HepG2 (cell line): ENCODE data around the gene GPC6. TPM values are rescaled to one million over a fixed set of nuclear protein-coding genes. Genes with fewer than 3 reads are reported as not detected.

Experiments
- ATAC-seq: fragments of 200-7000 bp; cut with Tn5 transposase; 3 replicates; pipeline ENCODE4 v1.9.1; 2020; ENCODE audit warnings: mild to moderate bottlenecking, moderate library complexity
- BruUV-seq: library from RNA; stranded (reverse); fragments of 400-500 nt; replicated peaks from 2 replicates; lab custom pipeline; 2021; lab: Mats Ljungman, UMichigan
- CTCF ChIA-PET: fragments of 300-600 bp; formaldehyde crosslinking; extraction: SDS; loops from one replicate; lab custom pipeline; 2021; ENCODE audit warnings: low total read pairs, inconsistent platforms, low intra/inter-chr PET ratio; lab: Yijun Ruan, JAX
- POLR2A ChIA-PET: fragments of 350-600 bp; sonication (Branson Sonifier 250); formaldehyde crosslinking; loops from one replicate; lab custom pipeline; 2020; ENCODE audit warnings: antibody characterized with exemption, inconsistent platforms; lab: Yijun Ruan, JAX
- DNase-seq: peaks from one replicate; pipeline ENCODE4 v3.0.0-alpha.2; 2015; ENCODE audit warnings: low spot score
- FAIRE-seq: peaks from 3 replicates; lab custom pipeline; 2011; peaks lifted over from hg19 to GRCh38; lab: Jason Lieb, UNC
- H2AFZ ChIP-seq: one replicate; pipeline ENCODE4 v1.6.1; 2011; ENCODE audit warnings: low read length, inconsistent platforms
- H3K27ac ChIP-seq: fragments of 300-600 bp; 3 replicates; pipeline ENCODE4 v1.8.0; 2011; ENCODE audit warnings: mixed run types, mild to moderate bottlenecking, mixed read lengths, low read length, inconsistent platforms; ENCODE audit not compliant: insufficient read depth; ENCODE audit errors: extremely low read length
- H3K27me3 ChIP-seq, 2 experiments: fragments of 200-600 bp in 1 of 2; 2 replicates in 1 of 2; 3 replicates in 1 of 2; pipeline versions ENCODE4 v1.6.0 to v1.8.0; 2011; ENCODE audit warnings: low read length in 2 of 2, mild to moderate bottlenecking in 2 of 2, moderate library complexity in 2 of 2, inconsistent platforms in 1 of 2; ENCODE audit not compliant: insufficient read depth in 2 of 2, control insufficient read depth in 1 of 2
- H3K36me3 ChIP-seq, 2 experiments: fragments of 200-600 bp in 1 of 2; replicated peaks in 1 of 2; 2 replicates in 1 of 2; 3 replicates in 1 of 2; pipeline versions ENCODE4 v1.5.1 to v1.8.0; 2011; ENCODE audit warnings: low read length in 2 of 2, inconsistent platforms in 1 of 2; ENCODE audit not compliant: insufficient read depth in 2 of 2, control insufficient read depth in 1 of 2
- H3K4me1 ChIP-seq: 2 replicates; pipeline ENCODE4 v1.5.1; 2012; ENCODE audit warnings: low read length, inconsistent platforms; ENCODE audit not compliant: insufficient read depth
- H3K4me2 ChIP-seq: 2 replicates; pipeline ENCODE4 v1.6.0; 2011; ENCODE audit warnings: low read depth, low read length, inconsistent platforms
- H3K4me3 ChIP-seq, 3 experiments: fragments of 200-600 bp in 1 of 3; sonication (generic), shearing (Covaris generic) in 1 of 3; replicated peaks in 1 of 3; 2 replicates each; pipeline ENCODE4 v1.5.1; 2011 to 2016; ENCODE audit warnings: low read length in 3 of 3, inconsistent platforms in 2 of 3, low read depth in 2 of 3, mild to moderate bottlenecking in 2 of 3, control low read depth in 1 of 3, mixed read lengths in 1 of 3; ENCODE audit not compliant: insufficient read depth in 1 of 3
- H3K79me2 ChIP-seq: one replicate; pipeline ENCODE4 v1.6.1; 2011; ENCODE audit warnings: low read length, inconsistent platforms; ENCODE audit not compliant: insufficient read depth
- H3K9ac ChIP-seq: 2 replicates; pipeline ENCODE4 v1.6.0; 2011; ENCODE audit warnings: mild to moderate bottlenecking, low read depth, low read length, inconsistent platforms; ENCODE audit not compliant: insufficient read depth
- H3K9me3 ChIP-seq: 2 replicates; pipeline ENCODE4 v1.5.1; 2012; ENCODE audit warnings: mild to moderate bottlenecking, low read length
- H4K20me1 ChIP-seq: 2 replicates; pipeline ENCODE4 v1.6.0; 2011; ENCODE audit warnings: inconsistent platforms, mild to moderate bottlenecking, low read length, moderate library complexity; ENCODE audit not compliant: insufficient read depth
- BCLAF1 ChIP-seq: fragments of 450-650 bp; IDR thresholded peaks from 2 replicates; pipeline ENCODE4 v1.6.1; 2017; ENCODE audit warnings: mild to moderate bottlenecking
- BHLHE40 ChIP-seq: IDR thresholded peaks from 2 replicates; pipeline ENCODE4 v1.6.1; 2011; ENCODE audit warnings: low read length, improper control_type of control experiment
- FOXC1 ChIP-seq: sonication (generic); formaldehyde crosslinking; IDR thresholded peaks from 2 replicates; pipeline ENCODE4 v1.8.0; 2022; ENCODE audit warnings: mild to moderate bottlenecking, missing genetic modification reagents, borderline replicate concordance
- FOXK2 ChIP-seq: fragments of 450-650 bp; IDR thresholded peaks from 2 replicates; pipeline ENCODE4 v1.6.1; 2016
- HMG20A ChIP-seq: IDR thresholded peaks from 2 replicates; pipeline ENCODE4 v1.6.1; 2016; ENCODE audit warnings: borderline replicate concordance
- HOMEZ ChIP-seq: IDR thresholded peaks from 2 replicates; pipeline ENCODE4 v1.6.1; 2016; ENCODE audit warnings: low read depth
- MTA1 ChIP-seq: sonication (generic); formaldehyde crosslinking; IDR thresholded peaks from 2 replicates; pipeline ENCODE4 v1.4.0; 2020; ENCODE audit warnings: missing genetic modification reagents, mild to moderate bottlenecking, borderline replicate concordance
- NCOA2 ChIP-seq: sonication (generic); formaldehyde crosslinking; IDR thresholded peaks from 2 replicates; pipeline ENCODE4 v1.8.0; 2022; ENCODE audit warnings: inconsistent platforms
- PRDM15 ChIP-seq: sonication (generic); formaldehyde crosslinking; IDR thresholded peaks from 2 replicates; pipeline ENCODE4 v1.4.0; 2020; ENCODE audit warnings: missing genetic modification reagents
- SAFB2 ChIP-seq: sonication (generic); formaldehyde crosslinking; IDR thresholded peaks from 2 replicates; pipeline ENCODE4 v1.5.1; 2020; ENCODE audit warnings: missing genetic modification reagents, low read depth, mild to moderate bottlenecking, borderline replicate concordance
- TCF7L2 ChIP-seq: IDR thresholded peaks from 2 replicates; pipeline ENCODE4 v1.6.1; 2011; ENCODE audit warnings: mild to moderate bottlenecking, low read depth, low read length, moderate library complexity
- ZFY ChIP-seq: sonication (generic); formaldehyde crosslinking; IDR thresholded peaks from 2 replicates; pipeline ENCODE4 v1.4.0; 2020; ENCODE audit warnings: missing genetic modification reagents
- ZMAT3 ChIP-seq: sonication (generic); formaldehyde crosslinking; conservative IDR thresholded peaks from 2 replicates; pipeline ENCODE4 v1.7.0; 2021; ENCODE audit warnings: missing genetic modification reagents
- ZNF143 ChIP-seq: sonication (generic); formaldehyde crosslinking; IDR thresholded peaks from 2 replicates; pipeline ENCODE4 v1.4.0; 2020; ENCODE audit warnings: missing genetic modification reagents
- ZNF34 ChIP-seq: sonication (generic); formaldehyde crosslinking; IDR thresholded peaks from 2 replicates; pipeline ENCODE4 v1.4.0; 2020; ENCODE audit warnings: mild to moderate bottlenecking, missing genetic modification reagents, borderline replicate concordance
- ZNF382 ChIP-seq: sonication (generic); formaldehyde crosslinking; IDR thresholded peaks from 2 replicates; pipeline ENCODE4 v1.5.0; 2020; ENCODE audit warnings: missing genetic modification reagents, mild to moderate bottlenecking, borderline replicate concordance
- ZNF768 ChIP-seq: sonication (generic); formaldehyde crosslinking; IDR thresholded peaks from 2 replicates; pipeline ENCODE4 v1.4.0; 2020; ENCODE audit warnings: missing genetic modification reagents
- ZSCAN20 ChIP-seq: sonication (generic); formaldehyde crosslinking; IDR thresholded peaks from 2 replicates; pipeline ENCODE4 v1.4.0; 2020; ENCODE audit warnings: missing genetic modification reagents, mild to moderate bottlenecking, borderline replicate concordance
- WGBS: methylation state at CpG from one replicate; pipeline ENCODE4 v1.1.6; 2017; ENCODE audit warnings: low lambda C conversion rate; 5-methylcytosine and 5-hydroxymethylcytosine counted together
- in situ Hi-C: cut with HindIII; loops from 2 replicates; pipeline ENCODE4 v1.10.0; 2017; ENCODE audit warnings: low pct_unique_long_range_greater_than_20kb; ENCODE audit not compliant: extremely low pct_ligation_motif_present
- intact Hi-C: fragments of 100-400 bp; cut with micrococcal nuclease; formaldehyde crosslinking; loops from one replicate; pipeline ENCODE4 v1.10.0; 2022; ENCODE audit not compliant: unreplicated experiment
- polyA plus RNA-seq, 8 experiments: library from polyadenylated mRNA; depleted of rRNA in 3 of 8; stranded (reverse) in 7 of 8; unstranded in 1 of 8; fragments of >200 nt; fragmentation: Illumina TruSeq in 4 of 8; extraction: Trizol in 4 of 8; gene quantifications; 2 replicates each; pipeline versions ENCODE4 v1.2.1 to v1.2.3, GENCODE V29; 2011 to 2016; ENCODE audit warnings: low read depth in 4 of 8, missing spikeins in 1 of 8, mixed read lengths in 1 of 8; ENCODE audit not compliant: insufficient read depth in 1 of 8
- total RNA-seq, 5 experiments: library from RNA; depleted of rRNA; stranded (reverse); fragments of >200 nt; fragmentation: Illumina TruSeq; extraction: Trizol; gene quantifications; 2 replicates each; pipeline ENCODE4 v1.2.3, GENCODE V29; 2016; ENCODE audit warnings: low read depth in 1 of 5

GPC6 gene
- total and polyA plus RNA-seq, 2 of the 13 experiments (the other 11 are each of a cell fraction or from before 2014, with no cell fraction given) = 24.5 to 33.9 TPM

GRCh38 chr13:94371855-94372254 lies 1145.2 kb downstream of the GPC6 start (continued):
- TF ChIP-seq PRDM15 (CRISPR knock-in tag) (no peak), ZNF143 (CRISPR knock-in tag) (no peak)

GRCh38 chr13:94382517-94382916 lies 1155.9 kb downstream of the GPC6 start:
- BruUV-seq = no TSS peak
- FAIRE-seq = no peak
- no peaks in the 10 kb centered on the region for H3K79me2 ChIP-seq
- no peak for TF ChIP-seq NCOA2 (CRISPR knock-in tag)
- TF ChIP-seq BHLHE40 = no peak
- no peak for TF ChIP-seq ZMAT3 (CRISPR knock-in tag)
- TF ChIP-seq HMG20A (CRISPR knock-in tag) = no peak
- TF ChIP-seq ZSCAN20 (CRISPR knock-in tag) = no peak
- TF ChIP-seq ZFY (CRISPR knock-in tag) = no peak
- TF ChIP-seq FOXC1 (CRISPR knock-in tag) = no peak
- no peak for TF ChIP-seq FOXK2
- no peak for TF ChIP-seq BCLAF1
- no peak for TF ChIP-seq ZNF34
- no peak for TF ChIP-seq SAFB2
- no peak for TF ChIP-seq HOMEZ (CRISPR knock-in tag)
- TF ChIP-seq ZNF382 (CRISPR knock-in tag) = no peak
- no peak for TF ChIP-seq TCF7L2
- no peak for TF ChIP-seq MTA1
- no peak for TF ChIP-seq ZNF768

More at GRCh38 chr13:94382517-94382916, 1155.9 kb downstream of the GPC6 start:
- H3K9ac ChIP-seq = no peak overlapping the region
- intact Hi-C loops (no loop called here), in situ Hi-C loops (no loop called here)
- H2AFZ ChIP-seq = no peak overlapping the region
- no peak overlapping the region for H3K4me3 ChIP-seq
- CTCF ChIA-PET = no interaction called here
- DNase-seq (no peak), ATAC-seq (no peak)
- POLR2A ChIA-PET = no interaction called here
- 0 out of 2 replicates have a peak, but pooled peaks cover 6% of the 10 kb centered on the region for H3K4me1 ChIP-seq
- no peaks in the 10 kb centered on the region for H4K20me1 ChIP-seq
- no peak overlapping the region for H3K27ac ChIP-seq
- H3K4me2 ChIP-seq = no peak overlapping the region
- no peaks in the 10 kb centered on the region for H3K9me3 ChIP-seq
- no peaks in the 10 kb centered on the region for H3K36me3 ChIP-seq
- no peaks in the 10 kb centered on the region for H3K27me3 ChIP-seq
- WGBS = 97% methylated on average over 3 of the region's 3 CpGs
